HG02759 (cell line): ENCODE data around the gene CUEDC1.
"Not testable (repeated sequence)": the region's sequence is repeated elsewhere in the genome, so short reads cannot be mapped to it uniquely, and the experiment has no call there.

Source experiments
- ATAC-seq: cut with Tn5 transposase; IDR thresholded peaks from one replicate; pipeline ENCODE4 v1.9.1; 2021; ENCODE audit warnings: mild to moderate bottlenecking, moderate library complexity; ENCODE audit not compliant: unreplicated experiment

Gene CUEDC1

DNA sequence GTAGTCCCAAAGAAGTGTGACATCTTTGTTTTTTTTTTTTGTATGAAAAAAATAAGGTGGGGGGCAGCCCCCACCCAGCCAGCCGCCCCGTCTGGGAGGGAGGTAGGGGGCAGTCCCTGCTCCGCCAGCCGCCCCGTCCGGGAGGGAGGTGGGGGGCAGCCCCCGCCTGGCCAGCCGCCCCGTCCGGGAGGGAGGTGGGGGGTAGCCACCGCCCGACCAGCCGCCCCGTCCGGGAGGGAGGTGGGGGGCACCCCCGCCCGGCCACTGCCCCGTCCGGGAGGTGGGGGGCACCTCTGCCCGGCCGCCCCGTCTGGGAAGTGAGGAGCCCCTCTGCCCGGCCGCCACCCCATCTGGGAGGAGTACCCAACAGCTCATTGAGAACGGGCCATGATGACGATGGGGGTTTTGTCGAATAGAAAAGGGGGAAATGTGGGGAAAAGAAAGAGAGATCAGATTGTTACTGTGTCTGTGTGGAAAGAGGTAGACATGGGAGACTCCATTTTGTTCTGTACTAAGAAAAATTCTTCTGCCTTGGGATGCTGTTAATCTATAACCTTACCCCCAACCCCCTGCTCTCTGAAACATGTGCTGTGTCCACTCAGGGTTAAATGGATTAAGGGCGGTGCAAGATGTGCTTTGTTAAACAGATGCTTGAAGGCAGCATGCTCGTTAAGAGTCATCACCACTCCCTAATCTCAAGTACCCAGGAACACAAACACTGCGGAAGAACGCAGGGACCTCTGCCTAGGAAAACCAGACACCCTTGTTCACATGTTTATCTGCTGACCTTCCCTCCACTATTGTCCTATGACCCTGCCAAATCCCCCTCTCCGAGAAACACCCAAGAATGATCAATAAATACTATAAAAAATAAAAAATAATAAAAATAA is 108.9 kb downstream of the CUEDC1 start:
- not testable (repeated sequence) for ATAC-seq

DNA sequence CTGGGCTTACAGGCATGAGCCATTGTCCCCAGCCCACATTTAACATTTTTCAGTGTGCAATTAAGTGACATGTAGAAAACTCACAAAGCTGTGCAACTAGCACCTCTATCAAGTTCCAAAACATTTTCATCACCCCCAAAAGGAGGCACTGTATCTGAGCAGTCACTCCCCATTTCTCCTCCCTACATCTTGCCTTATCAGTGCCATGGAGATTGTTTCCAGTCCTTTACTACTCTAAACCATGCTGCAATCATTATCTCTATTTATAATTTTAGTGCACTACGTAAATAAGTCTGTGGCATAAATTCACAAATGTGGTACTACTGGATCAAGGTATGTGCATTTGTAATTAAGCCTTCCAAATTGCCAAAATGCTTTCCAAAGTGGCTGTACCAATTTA is 112.9 kb downstream of the CUEDC1 start:
- no peak for ATAC-seq

DNA sequence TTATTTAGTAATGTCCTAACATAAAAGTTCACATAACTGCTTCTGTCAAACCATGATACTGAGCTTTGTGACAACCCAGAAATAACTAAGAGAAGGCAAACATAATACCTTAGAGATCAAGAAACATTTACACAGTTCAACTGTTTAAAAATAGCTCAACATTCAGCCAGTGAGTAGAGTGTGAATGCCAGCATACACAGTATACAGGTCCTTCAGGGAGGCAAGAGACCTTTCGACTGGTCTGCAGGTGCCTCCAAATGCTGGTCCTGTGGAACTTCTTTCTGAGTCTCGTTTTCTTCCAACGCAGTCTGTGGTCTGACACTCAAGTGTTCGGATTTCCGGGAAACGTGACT is 115.7 kb downstream of the CUEDC1 start:
- ATAC-seq: no peak

DNA sequence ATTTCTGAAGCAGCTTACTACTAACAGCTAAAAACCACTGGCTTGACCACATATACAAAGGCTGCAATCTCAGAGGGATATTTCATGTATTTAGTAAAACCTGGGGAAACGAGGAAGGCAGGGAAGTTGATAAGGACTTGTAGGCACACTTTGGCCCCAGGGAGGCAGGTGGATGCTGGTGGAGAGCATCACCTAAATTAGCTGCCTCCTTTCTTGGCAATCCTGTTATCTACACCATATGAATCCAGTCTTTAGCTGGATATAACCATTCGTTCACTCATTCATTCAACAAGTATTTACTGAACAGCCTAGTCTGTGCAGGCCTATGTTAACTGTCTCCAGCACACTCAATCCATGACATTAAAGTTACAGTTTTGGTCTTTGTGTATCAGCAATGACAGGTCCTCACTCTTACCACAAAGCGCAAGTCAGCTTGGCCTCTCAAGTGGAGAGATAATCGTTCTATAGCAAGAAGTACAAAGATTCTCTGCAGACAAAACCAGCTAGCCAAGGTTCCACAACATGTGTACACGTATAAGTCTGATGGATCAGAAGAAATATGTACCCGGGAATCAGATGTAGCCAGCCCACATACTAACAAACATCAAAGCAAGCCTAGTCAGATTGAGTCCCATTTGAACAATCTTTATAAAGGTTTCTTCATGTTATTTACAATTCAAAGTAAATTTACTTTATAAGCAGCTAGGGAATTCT is 116.2 kb downstream of the CUEDC1 start:
- no peak for ATAC-seq

DNA sequence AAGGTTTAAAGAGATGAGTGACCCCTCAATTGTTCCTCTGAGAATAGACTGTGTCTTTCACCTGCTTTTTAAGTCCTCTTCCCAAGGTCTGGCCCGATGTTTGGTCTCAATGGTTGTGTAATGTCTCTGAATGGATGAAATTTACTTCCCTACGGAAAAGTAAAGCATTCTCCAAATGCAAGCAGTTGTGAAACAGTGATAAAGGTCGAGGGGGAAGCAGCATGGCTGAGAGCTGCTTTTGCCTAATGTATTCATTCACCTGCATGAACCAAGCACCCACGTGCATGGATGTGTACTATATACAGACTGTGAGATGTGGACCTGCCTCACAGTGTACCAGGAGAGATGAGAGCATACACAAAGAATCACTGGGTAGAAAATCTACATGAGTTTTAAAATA is 116.8 kb downstream of the CUEDC1 start:
- ATAC-seq: no peak

DNA sequence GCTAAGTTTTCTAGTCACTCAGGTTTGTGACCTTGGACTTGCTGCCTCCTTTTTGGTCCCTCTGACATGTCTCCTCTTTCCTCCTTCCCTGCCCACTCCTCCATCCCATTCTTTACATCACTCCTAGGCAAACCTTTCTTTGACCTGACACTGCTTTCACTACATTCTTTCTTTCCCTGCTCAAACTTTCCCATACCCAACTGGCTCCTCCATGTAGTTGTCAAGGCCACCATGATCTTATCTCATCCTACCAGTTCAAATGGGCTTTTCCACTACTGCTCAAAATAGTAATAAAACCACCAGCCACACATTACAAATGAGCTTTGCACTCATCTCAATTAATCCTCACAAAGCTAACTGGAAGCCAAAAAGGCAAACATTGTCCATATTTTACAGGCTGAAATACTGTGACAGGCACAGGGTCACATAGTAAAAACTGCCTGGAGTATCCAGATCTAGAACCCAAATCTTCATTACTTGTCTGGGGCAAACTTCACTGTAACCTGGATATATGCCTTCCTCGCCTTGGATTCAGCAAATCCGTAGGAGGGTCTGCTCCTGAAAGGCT is 119.8 kb downstream of the CUEDC1 start:
- no peak for ATAC-seq

DNA sequence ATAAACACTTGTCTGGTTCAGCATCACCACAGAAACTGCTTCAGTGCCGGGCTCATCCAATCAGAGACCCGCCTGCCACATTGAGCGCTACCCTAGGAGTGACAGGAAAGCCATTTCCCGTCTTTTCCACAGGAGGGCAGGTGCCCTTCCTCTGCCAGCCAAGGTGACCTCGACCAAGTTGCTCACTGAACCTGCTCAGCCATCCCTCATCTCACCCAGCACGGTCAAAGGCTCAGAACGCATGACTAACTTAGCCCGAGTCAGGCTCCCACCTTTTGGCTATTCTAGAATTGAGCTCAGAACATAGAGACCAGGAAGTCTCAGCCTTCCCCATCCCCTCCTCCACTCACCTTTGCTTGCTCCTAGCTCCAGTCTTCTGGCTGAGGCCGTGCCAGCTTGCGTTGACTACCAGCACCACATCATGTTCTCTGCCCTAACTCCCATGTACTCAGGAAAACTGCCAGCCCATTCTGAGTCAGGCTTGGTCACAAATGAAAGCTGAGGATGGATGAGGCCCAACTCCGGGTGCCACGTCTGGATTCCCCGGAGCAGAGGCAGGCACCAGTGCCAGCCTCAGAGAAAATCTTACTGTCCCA is 121.0 kb downstream of the CUEDC1 start:
- ATAC-seq: no peak

DNA sequence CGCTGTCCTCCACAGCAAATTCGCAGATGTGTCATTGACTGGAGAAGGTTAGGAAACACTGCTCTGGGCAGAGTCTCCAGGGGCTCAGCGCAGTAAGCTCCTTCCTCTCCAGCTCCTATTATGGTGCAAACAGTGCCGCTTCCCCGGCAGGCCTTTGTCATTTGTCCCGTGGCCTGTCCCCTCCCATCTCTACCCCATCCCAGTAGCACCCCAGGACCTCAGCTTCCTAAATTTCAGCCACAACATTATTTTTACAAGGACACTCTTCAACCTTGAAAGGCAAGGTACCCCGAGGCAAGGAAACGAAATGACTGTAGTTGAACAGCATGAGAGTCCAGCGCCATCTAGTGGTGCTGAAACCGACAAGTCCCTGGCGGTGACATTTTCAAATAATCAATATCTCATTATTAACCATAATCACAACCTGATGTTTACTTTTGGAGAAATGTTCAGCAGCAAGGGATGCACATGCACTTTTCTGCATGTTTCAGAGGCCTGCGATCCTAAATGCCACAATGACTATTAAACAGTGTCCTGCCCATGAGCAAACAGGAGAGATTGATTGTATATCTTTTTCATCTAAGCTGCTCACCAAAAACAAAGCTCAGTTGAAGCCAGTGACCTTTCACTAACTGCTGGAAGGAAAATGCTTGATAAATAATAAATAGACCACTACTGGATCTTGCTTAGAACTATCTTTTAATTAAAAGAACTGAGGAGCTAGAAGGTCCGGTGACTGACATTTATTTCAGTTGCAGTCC is 121.9 kb downstream of the CUEDC1 start:
- peak; percentile 62 for ATAC-seq

DNA sequence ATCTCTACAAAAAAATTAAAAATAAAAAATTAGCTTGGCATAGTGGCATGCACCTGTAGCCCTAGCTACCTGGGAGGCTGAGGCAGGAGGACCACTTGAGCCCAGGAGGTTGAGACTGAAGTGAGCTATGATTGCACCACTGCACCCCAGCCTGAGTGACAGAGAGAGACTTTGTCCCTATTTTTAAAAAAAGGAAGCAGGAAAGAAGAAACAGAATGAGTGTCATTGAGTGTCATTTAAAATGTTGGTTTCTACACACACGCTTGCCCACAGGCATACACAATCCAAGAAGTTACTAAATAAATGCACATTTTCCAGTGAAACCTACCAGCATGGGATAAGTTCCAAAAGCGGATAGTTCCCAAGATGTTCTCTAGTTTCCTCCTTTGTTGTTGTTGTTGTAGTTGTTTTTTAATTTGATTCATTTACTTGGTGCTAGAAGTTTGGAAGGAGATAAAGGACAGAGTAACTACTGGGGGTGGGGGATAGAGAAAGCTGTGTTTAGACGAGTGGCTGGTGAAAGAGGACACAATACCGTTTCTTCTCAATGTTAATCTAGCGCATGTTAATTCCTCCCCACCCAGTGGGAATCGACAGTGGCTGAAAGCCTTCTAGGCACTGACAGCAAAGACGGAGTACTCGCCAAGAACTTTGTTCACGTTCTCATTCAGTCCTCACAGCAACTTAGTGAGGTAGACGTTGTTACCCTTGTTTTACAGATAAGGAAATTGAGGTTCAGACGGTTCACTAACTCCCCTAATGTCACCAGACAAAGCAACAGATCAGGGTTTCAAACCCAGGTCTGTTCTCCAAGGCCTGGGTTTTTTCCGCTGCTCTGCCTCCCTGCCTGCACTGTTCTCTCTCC is 122.7 kb downstream of the CUEDC1 start:
- ATAC-seq: peak; percentile 4

DNA sequence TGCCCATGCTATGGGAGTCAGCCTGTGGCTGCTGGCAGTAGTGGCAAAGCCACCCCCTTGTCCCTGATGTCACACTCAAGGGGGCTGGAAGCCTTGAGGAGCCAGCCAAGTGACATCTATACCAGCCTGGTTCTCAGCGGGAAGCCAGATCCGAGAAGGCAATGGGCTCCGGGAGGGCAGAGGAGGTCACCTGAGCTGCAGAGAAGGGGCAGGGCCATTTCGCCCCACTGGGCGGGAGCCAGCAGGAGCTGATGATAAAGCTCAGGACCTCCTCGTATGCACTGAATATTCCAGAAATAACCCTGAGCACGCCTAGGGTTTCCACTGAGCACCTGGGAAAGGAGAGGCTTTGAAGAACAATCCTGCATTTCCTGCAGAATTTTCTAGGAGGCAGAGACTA is 124.3 kb downstream of the CUEDC1 start:
- ATAC-seq: no peak

DNA sequence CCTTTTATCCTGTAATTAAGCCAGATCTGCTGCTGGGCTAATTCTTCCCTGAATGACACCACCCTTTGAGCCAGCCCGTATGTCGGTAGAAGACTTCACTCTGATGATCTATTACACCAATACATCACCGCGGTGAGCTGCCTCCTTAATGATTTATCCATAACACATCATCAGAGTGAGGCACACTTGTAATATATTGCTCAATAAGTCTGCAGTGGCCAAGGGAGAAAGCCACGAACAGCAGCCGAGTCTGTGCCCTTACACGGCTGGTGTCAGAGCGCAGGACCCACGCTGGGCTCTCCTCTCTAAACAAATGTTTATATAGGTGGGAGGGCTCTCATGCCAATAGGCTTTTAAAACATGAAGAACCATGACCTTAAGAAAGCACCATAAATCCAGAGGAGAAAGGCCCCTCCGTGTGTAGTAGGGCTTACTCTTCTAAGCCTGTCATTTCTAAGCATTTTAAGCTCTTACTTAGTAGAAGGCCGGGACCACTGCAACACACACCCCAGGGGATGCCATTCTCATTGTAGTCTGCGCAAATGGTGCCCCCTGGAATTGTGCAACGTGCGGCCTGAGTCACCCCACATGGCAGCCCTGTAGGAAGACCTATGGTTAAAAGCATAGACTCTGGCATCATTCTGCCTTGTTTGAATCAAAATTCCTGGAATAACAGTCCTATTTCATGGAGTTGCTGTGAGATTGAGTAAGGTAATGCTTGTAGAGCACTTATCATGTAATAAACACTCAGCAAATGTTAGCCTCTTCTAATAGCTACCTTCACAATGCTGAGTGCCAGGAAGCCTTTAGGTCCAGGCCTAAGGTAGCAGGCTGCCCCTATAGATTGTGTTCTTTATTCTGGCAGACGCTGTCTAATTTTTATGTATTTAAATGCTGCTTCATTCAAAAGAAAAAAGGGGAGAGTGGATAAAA is 131.5 kb downstream of the CUEDC1 start:
- no peak for ATAC-seq

DNA sequence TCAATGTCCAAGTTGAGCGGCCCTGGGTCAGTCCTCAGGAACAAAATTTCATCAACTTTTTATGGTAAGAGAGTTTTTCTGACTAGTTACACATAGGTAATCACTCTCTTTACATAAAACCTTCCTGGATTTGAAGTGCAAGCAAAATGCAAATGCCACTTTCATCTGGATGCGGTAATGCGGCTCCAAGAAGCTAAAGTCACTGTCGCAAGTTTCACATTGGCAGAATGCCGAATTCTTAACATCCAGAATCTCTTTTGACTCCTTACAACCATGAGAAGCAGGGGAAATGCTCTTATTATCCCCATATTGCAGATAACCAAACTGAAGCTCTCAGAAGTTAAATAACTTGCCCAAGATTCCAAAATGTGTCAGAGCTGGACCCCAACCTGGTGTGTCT is 135.3 kb downstream of the CUEDC1 start:
- no peak for ATAC-seq

DNA sequence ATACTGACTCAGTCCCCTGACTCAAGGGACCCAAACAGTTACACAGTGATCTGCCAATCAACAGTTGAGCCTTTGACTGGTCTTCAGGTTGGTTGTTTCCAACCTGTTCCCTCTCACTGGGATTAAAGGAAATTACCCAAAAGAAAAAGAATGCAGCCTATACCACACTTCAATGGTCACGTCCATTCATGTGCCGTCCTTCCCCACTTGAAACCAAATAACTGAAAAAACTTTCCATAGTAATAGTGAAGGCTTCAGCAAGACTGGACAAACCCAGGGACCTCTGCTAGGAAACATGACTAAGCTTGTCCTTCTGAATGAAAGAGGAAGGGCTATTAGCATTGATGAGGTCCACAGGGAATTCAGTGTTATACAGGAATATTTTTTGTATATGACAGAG is 135.9 kb downstream of the CUEDC1 start:
- no peak for ATAC-seq

DNA sequence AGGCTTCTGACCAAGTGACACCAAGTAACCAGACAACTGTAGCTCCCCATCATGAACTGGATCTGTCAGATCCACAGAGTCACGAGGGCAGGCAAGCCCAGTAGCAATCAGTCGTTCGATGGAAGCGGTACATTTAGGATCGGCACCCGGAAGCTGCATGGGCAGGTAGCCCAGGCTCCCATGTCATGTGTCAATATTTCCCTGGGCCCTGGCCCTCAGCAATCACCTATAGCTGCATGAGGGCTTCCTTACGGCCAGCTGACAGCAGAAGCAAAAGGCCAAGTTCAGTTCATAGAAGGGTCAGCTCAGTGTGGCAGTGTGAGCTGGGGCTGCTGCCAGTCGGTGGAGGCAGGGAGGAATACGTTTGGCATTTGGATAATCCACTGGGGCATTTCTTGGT is 137.1 kb downstream of the CUEDC1 start:
- ATAC-seq: no peak

DNA sequence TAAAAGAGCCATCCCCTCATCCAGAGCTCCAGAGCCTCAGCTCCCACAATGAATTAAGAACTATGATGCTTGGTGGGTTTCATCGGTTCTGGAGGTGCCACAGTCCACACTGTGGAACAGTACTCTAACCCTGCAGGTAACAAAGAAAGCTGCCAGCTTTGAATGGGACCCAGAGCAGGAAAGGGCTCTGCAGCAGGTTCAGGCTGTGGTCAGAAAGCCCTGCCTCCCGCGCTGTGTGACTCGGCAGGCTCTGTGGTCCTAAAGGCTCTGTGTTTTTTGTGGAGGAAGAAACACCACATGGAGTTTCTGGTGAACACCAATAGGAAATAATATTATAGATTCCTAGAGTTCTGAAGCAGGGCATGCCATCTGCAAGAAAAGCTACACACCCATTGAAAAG is 137.9 kb downstream of the CUEDC1 start:
- ATAC-seq: no peak

DNA sequence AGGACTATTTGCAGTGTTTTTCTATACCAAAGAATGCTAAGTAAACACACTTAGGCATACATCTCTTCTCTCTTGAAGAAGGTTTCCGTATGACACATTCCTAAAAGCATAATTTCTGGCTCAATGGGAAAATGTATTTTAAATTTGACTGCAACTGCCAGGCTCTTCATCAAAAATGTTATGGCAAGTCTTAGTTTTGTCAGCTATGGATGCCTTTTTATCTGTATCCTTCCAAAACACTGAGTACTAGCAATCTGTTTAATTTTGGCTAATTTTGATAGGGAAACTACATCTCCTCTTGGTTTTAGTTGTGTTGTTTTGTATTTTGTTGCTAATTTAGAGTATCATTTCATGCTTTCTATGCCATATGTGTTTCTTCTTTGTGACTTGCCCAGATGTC is 140.8 kb downstream of the CUEDC1 start:
- no peak for ATAC-seq

DNA sequence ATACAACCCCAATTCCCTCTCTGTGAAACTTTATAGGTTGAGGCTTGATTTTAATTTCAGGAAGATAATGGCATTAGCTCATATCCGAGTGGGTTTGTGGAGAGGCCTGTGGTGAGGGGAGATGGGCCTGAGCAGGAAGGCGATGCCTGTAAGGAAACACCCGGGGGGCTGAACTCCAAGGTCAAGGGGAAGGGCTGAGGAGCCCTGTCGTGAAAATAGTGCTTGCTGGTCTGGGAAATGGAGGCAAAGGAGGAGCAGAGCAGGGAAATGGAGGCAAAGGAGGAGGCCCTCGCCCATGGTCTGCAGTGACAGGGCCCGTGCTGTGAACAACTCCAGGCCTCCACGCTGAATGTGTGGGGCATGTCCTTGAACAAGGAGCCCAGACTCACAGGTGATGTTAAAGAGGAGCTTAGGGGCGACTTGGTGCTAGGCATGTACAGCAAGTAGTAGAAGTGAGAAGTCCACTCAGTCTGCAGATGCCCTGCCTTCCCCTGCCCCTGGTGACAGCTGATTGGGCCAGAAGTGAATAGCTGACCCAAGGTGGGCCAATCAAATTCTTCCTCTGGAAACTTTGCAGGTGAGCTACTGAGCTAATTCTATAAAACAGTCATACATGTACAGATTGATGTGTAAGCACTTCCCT is 143.5 kb downstream of the CUEDC1 start:
- no peak for ATAC-seq
